ENCODE measurements around the gene IL36B. TPM values are rescaled to one million over a fixed set of nuclear protein-coding genes. Genes with fewer than 3 reads are reported as not detected.

IL36B gene
- total RNA-seq, 1 donor from 2014 or later: not detected

DNA sequence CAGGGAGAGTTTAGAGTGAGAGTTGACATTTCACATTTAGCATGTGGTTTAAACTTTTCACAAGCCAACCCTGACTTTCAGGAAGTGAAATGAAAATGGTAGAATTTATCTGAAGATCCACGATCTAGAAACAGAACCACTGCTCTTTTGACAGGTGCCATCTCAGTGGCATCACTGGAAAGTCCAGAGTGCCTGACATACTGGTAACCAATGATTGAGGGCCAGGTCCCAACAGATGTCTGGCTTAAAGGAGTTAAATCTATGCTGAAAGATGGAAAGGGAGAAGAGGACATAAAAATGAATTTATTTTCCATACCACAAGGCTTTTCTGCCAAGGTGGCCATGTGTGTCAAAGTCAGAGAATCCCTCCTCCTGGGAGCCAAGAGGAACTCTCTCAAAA, 72.1 kb downstream of the IL36B start:
- Mint-ChIP-seq H3K4me3 (ENCODE audit: unreplicated experiment) (no peak overlapping the region), H3K9me3 (ENCODE audit: unreplicated experiment) (no peaks in the 10 kb centered on the region), H3K27ac (ENCODE audit: unreplicated experiment) (no peak overlapping the region), H3K4me1 (ENCODE audit: unreplicated experiment) (no peaks in the 10 kb centered on the region), H3K36me3 (ENCODE audit: unreplicated experiment) (no peaks in the 10 kb centered on the region), H3K27me3 (ENCODE audit: unreplicated experiment) (peaks cover 29% of the 10 kb centered on the region)
- TF ChIP-seq CTCF (IDR thresholded peaks at IDR 0.05): no peak
- DNase-seq (ENCODE audit: extremely low spot score, unreplicated experiment): no peak

DNA sequence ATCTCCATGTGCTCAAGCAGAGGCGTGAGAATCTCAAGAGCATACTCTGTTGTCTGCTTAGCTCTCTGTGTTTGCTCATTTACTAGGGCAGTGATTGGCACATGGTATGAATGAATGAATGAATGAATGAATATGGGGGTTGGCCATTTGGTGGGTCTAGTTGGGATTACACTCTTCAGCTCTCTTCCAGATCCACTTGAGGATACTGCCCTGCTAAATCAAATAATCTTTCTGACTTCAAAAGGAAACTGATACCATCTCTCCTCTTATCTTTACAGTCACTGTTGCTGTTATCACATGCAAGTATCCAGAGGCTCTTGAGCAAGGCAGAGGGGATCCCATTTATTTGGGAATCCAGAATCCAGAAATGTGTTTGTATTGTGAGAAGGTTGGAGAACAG, 72.9 kb downstream of the IL36B start:
- Mint-ChIP-seq H3K4me1 (ENCODE audit: unreplicated experiment) (no peaks in the 10 kb centered on the region), H3K27me3 (ENCODE audit: unreplicated experiment) (peaks cover 26% of the 10 kb centered on the region), H3K9me3 (ENCODE audit: unreplicated experiment) (no peaks in the 10 kb centered on the region), H3K27ac (ENCODE audit: unreplicated experiment) (no peak overlapping the region), H3K4me3 (ENCODE audit: unreplicated experiment) (no peak overlapping the region), H3K36me3 (ENCODE audit: unreplicated experiment) (no peaks in the 10 kb centered on the region)
- no peak for DNase-seq (ENCODE audit: extremely low spot score, unreplicated experiment)
- TF ChIP-seq CTCF (IDR thresholded peaks at IDR 0.05): no peak

GRCh38 chr2:112977559-112978056, 75.1 kb downstream of the IL36B start, which contains the start of gene IL36G:
TSS of gene IL36G (plus strand) at chr2:112978006. CDS start at chr2:112978639, 633 bp downstream.
- Mint-ChIP-seq H3K36me3 (ENCODE audit: unreplicated experiment) (no peaks in the 10 kb centered on the region), H3K4me3 (ENCODE audit: unreplicated experiment) (no peak within 1 kb of the TSS), H3K4me1 (ENCODE audit: unreplicated experiment) (no peaks in the 10 kb centered on the region), H3K27me3 (ENCODE audit: unreplicated experiment) (peaks cover 33% of the 10 kb centered on the region), H3K27ac (ENCODE audit: unreplicated experiment) (no peak within 1 kb of the TSS), H3K9me3 (ENCODE audit: unreplicated experiment) (no peaks in the 10 kb centered on the region)
- no peak for TF ChIP-seq CTCF (IDR thresholded peaks at IDR 0.05)
- no peak for DNase-seq (ENCODE audit: extremely low spot score, unreplicated experiment)

Other genes starting within 250 kb of the IL36B start
- gene IL1B, start 216.1 kb downstream of the IL36B start, total RNA-seq: not detected in 2 replicates
- gene IL37, start 141.7 kb downstream of the IL36B start, total RNA-seq: not detected in 2 replicates
- gene IL36G, start 74.9 kb downstream of the IL36B start, total RNA-seq: not detected in 2 replicates
- gene IL36A, start 47.4 kb downstream of the IL36B start, total RNA-seq: not detected in 2 replicates
- not detected in 2 replicates for gene IL36RN, start 6.3 kb upstream of the IL36B start, total RNA-seq
- gene IL1F10, start 15.1 kb upstream of the IL36B start, total RNA-seq: not detected in 2 replicates
- gene IL1RN, start 74.7 kb upstream of the IL36B start, total RNA-seq: not detected in 2 replicates
- 6.3 and 8.9 TPM in 2 replicates for gene PSD4, start 121.1 kb upstream of the IL36B start, total RNA-seq
- gene PAX8, start 226.1 kb upstream of the IL36B start, total RNA-seq: not detected in 2 replicates